RPMI7951 (cell line): Measurements from ENCODE around the gene STOX2. TPM values are rescaled to one million over a fixed set of nuclear protein-coding genes. Genes with fewer than 3 reads are reported as not detected.
A peak's percentile ranks its signal among the peaks of the same experiment; 100 is the strongest.

Source experiments
- DNase-seq: peaks from one replicate; pipeline ENCODE4 v3.0.0-alpha.2; 2012; ENCODE audit warnings: low read depth
- total RNA-seq: library from RNA; depleted of rRNA; stranded (reverse); fragments of >200 nt; shearing (Covaris generic); gene quantifications from 2 replicates; pipeline ENCODE4 v1.2.3, GENCODE V29; 2014

Gene STOX2
- total RNA-seq, 1 experiment from 2014 or later, result not detected

DNA sequence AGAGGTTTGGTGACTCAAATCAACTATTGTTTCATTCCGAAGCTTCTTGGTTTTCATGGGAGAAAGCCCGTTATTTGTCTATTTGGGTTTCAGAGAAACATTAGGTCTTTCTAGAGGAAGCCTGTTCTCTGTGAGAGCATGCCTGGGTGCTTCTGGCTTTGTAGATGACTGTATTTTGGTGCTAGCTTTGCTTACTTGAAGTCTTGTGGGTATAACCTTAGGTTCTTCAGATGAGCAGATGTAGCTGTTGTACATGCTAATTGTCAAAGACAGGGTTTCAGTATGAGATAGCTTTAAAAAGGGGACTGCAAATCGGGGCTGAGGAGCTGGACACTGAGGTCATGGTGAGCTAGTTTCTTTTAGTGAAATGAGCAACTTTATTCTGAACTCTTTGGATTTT, 7.9 kb upstream of the STOX2 start:
- DNase-seq, result no peak

DNA sequence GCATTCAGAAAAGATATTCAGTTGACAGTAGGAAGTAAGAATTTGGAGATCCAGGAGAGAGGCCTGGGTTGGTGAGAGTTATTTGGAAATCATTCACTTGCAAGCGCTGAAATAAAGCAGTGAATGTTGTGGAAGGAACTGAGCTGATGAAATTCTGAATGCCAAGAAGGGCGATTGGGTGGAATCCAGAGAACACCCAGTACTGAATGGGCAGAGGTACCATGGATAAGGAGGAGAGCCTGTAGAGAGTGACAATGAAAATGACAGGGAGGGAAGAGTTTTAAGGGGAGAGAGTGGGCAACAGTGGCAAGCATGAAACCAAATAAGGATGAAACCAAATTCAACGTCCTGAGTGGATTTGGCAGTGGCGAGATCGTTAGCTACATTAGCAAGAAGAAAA, 6.7 kb upstream of the STOX2 start:
- no peak for DNase-seq

GRCh38 chr4:183903021-183903760, 1.9 kb upstream of the STOX2 start:
- DNase-seq, result no peak

DNA sequence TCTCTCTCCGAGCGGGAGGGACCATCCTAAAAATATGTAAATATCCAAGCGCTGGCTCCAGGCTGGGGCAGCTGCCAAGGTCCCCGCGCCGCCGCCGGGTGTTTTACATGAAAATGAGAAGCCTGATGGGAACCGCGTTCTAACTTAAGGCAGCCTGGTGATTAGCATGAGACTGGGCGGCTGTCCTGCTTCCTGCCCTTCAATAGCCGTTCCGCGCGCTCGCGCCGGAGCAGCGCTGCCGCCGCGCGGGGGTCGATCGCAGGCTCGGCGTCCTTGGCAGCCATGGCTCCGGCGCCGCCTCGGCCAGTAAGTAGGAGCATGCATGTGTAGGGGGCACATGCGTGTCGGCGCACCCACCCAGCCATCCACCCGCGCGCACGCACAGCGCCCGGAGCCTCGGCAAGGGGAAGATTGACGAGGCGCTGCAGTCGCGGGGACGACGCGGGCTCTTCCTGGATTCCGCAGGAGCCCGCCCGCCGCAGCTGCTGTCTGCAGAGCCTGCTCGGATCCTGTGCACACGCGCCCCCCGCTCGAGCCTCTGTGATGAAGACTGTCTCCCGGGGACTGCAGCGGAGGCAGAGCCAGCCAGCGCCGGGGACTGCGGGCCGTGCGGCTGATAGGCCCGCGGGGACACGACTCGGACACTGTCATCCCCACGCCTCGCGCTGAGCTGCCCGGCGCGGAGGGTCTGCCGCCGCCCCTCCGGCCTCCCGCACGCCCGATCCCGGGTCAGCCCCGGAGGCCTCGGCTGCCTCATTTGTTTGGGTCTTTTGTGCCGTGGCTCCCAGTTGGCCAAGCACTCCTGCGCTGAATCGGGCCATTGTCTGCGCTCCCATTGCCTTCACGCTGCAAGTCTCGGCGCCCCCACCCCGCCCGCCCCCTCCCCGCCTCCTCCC, 734 bp downstream of the STOX2 start:
- DNase-seq, result no peak

DNA sequence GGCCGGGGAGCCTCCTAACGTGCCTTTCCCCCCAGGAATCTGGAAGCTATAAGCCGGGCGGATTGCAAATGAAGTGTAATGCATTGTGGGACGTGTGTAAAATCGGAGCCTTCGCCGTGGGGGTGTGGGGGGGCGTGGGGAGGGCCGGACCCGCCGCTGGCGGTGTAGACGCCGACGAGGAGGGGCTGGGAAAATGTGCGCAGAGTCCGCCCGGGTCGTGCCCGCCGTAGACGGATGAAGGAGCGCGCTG, 1.3 kb downstream of the STOX2 start:
- no peak for DNase-seq

GRCh38 chr4:183906739-183907651, 1.9 kb downstream of the STOX2 start:
- no peak for DNase-seq

DNA sequence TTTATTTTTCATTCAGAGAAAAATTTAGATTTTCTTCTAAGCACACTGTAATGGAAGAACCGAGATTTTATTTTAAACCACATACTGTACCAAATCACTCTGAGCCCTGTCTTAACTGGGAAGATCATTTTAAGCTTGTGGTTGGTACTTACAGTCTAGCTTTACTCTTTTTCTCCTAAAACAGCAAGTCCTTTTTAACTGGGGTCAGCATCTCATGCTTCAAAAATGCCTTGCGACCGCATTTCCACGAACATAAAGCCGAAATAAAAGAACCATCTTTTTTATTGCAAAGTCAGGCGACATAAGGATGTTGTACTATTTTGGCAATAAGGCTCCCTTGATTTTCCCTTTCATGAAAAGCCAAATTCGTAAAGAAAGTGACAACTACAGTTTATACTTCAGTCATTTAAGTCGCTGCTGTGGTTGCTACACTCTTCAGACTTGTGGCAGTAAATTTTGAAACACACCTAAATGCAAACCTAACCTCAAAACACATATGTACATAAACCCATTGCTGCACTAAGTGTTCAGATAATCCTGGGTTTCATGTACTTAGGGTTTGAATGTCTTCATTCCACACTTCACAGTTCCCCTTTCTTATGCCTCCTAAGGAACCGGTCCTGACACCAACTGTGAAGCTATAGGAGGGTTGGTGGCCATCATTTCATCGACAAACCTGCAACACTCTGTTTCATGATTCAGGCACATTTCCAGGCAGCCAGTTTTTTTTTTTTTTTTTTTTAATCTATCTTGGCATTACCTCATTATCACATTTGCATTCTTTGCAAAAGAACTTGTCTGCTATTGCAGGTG, 3.0 kb downstream of the STOX2 start:
- peak; percentile 1 for DNase-seq

- DNase-seq, result no peak
Measured at GRCh38 chr4:183909187-183909586, 4.1 kb downstream of the STOX2 start.

DNA sequence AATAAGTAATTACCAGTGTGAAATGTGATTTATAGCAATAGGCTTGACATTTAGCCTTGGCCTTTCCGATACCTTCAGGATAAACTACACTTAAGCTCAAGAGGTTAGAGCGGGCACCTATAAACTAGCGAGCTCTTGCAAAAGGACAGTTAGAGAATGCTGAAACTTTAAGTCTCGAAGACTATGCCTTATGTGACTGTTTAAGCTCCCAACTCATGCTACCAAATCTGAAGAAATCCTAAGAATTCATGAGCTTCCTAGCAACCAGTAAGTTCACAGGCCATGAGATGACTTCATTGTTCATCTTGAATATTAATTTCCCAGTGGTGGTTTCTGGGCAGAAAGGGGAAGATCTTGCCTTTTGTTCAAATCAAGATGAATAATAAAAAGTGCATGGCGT, 4.7 kb downstream of the STOX2 start:
- no peak for DNase-seq

GRCh38 chr4:183912585-183912984, 7.5 kb downstream of the STOX2 start:
- no peak for DNase-seq

GRCh38 chr4:183915976-183916375, 10.9 kb downstream of the STOX2 start:
- DNase-seq, result no peak

- no peak for DNase-seq
Measured at GRCh38 chr4:183918696-183919095, 13.6 kb downstream of the STOX2 start.

DNA sequence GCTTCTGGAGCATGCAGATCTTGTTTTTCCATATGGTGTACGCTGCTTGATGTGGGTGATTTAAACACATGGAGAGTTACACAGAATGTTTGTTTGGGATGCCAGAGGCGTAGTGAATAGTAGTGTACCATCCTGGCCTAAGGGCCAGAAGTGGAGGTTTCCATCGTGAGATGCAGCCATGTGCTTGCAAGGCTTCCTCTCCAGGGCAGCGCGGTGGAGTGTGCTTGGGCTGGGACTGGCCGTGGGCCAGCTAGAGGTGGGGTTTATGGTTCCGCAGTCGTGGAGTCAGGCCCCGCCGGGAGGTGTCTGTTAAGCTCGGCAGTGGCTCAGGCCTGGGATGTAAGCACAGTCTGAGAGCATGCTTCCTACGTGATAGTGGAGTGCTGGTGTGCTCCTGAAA, 14.0 kb downstream of the STOX2 start:
- no peak for DNase-seq

- no peak for DNase-seq
Measured at GRCh38 chr4:183920512-183920911, 15.4 kb downstream of the STOX2 start.

DNA sequence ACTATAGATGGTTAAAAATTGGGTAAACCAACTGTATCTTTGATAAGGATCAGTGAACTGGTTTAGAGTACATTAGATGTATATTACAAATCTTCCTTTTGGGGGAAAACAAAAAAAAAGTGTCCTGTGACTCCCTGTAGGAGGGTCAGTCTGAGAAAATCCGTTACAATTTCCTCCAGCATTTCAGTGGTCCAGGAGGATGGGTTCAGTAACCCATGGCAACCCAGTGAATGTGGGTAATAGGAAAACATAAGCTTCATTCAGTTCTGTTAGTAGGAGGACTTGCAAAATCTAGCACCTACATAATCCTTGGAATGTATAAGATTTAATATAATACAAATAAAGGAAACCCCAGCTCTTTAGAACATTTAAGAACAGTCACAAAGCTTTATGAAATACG, 16.2 kb downstream of the STOX2 start:
- no peak for DNase-seq

- no peak for DNase-seq
Measured at GRCh38 chr4:183924362-183925044, 19.4 kb downstream of the STOX2 start.

- DNase-seq, result no peak
Measured at GRCh38 chr4:183926950-183927349, 21.8 kb downstream of the STOX2 start.

DNA sequence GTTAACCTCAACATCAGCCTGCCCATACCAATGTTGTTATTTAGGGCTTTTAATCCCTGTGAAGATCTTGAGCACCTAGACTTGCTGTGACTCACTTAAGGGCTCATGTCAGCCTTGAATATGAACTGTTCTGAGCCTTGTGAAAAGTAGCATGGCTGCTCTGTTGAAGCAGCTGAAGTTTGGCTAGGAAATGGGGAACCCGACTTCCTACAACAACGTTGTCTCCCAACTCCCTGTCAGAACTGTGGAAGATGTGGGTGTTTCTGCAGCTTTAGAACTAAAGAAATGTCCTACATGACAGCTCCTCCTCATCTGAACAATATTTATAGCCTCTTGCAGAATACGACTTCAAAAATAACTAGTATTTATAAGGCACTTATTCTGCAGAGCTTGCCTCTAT, 27.5 kb downstream of the STOX2 start:
- no peak for DNase-seq

GRCh38 chr4:183934761-183935160, 29.7 kb downstream of the STOX2 start:
- no peak for DNase-seq

DNA sequence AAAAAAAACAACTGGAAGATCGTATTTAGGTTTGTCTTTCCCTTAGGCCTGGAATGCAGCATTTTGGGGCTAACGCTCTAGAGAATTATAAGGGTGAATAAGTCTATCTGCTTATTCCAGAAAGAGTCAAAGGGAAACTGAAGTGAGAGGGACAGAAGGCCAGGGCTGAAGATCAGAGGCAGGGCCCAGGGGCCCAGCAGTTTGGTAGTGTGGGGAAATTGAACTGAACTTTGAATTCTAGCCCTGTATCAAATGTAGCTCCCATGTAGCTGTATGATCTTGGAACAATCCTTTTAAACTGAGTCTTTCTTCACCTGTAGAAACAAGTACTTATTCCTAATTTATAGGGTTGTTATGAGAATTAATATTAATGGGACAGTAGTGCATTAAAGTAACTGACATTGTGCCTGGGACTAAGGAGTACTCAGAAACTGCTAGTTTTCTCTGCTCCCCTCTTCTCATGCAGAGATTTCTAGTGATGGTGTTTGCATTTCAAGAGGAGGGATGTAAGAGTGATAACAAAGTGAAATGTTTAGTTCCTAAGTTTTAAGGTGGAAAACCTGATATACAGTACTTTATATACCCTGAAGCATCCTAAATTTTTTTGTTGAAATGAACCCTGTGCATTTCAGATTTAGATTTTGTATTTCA, 30.4 kb downstream of the STOX2 start:
- no peak for DNase-seq
